OCI-LY7 (cell line): ENCODE data around the gene RBM14. TPM values are rescaled to one million over a fixed set of nuclear protein-coding genes. Genes with fewer than 3 reads are reported as not detected.
A peak's percentile ranks its signal among the peaks of the same experiment; 100 is the strongest.

ENCODE experiments used
- BruUV-seq: library from RNA; stranded (reverse); fragments of 400-500 nt; replicated peaks from 2 replicates; lab custom pipeline; 2021; lab: Mats Ljungman, UMichigan
- CTCF ChIA-PET: fragments of 300-600 bp; sonication (Branson Sonifier 250); formaldehyde crosslinking; loops from one replicate; lab custom pipeline; 2022; ENCODE audit warnings: antibody characterized with exemption; ENCODE audit not compliant: unreplicated experiment; lab: Charles Lee
- POLR2A ChIA-PET: fragments of 300-600 bp; sonication (Branson Sonifier 250); formaldehyde crosslinking; loops from one replicate; lab custom pipeline; 2022; ENCODE audit warnings: antibody characterized with exemption; lab: Charles Lee
- DNase-seq: peaks from one replicate; pipeline ENCODE4 v3.0.0-alpha.2; 2015; ENCODE audit warnings: low spot score
- H2AFZ ChIP-seq: fragments of 200-600 bp; sonication (generic), shearing (Covaris generic); 2 replicates; pipeline ENCODE4 v1.6.1; 2014; ENCODE audit warnings: mild to moderate bottlenecking, antibody characterized with exemption, low read length, moderate library complexity
- H3K27ac ChIP-seq: fragments of 200-600 bp; sonication (generic); 2 replicates; pipeline ENCODE4 v1.5.1; 2014; ENCODE audit warnings: mixed run types, low read depth, mild to moderate bottlenecking, moderate library complexity, low read length, inconsistent platforms; ENCODE audit not compliant: poor library complexity, severe bottlenecking
- H3K36me3 ChIP-seq: fragments of 200-600 bp; sonication (generic); 2 replicates; pipeline ENCODE4 v1.6.1; 2014; ENCODE audit warnings: mild to moderate bottlenecking, antibody characterized with exemption, low read length, moderate library complexity, mixed read lengths; ENCODE audit not compliant: insufficient read depth
- H3K4me1 ChIP-seq: fragments of 200-600 bp; sonication (generic); 2 replicates; pipeline ENCODE4 v1.5.1; 2014; ENCODE audit warnings: mild to moderate bottlenecking, low read length; ENCODE audit not compliant: insufficient read depth, poor library complexity, severe bottlenecking
- H3K4me2 ChIP-seq: fragments of 200-600 bp; sonication (generic); 2 replicates; pipeline ENCODE4 v1.6.1; 2014; ENCODE audit warnings: mild to moderate bottlenecking, low read length
- H3K4me3 ChIP-seq: fragments of 200-600 bp; sonication (generic); 2 replicates; pipeline ENCODE4 v1.5.1; 2014; ENCODE audit warnings: mild to moderate bottlenecking, low read depth, low read length; ENCODE audit not compliant: poor library complexity, severe bottlenecking
- H3K79me2 ChIP-seq: fragments of 200-600 bp; sonication (generic); 2 replicates; pipeline ENCODE4 v1.6.1; 2016; ENCODE audit warnings: low read depth, mild to moderate bottlenecking, low read length, moderate library complexity, mixed read lengths; ENCODE audit not compliant: insufficient read depth
- H3K9me2 ChIP-seq: fragments of 200-600 bp; sonication (generic); 2 replicates; pipeline ENCODE4 v1.6.1; 2016; ENCODE audit warnings: mild to moderate bottlenecking, low read length, mixed read lengths; ENCODE audit not compliant: insufficient read depth
- H3K9me3 ChIP-seq: fragments of 200-600 bp; sonication (generic); 2 replicates; pipeline ENCODE4 v1.6.1; 2014; ENCODE audit warnings: mild to moderate bottlenecking, mixed run types, low read length, mixed read lengths
- H4K20me1 ChIP-seq: fragments of 200-600 bp; sonication (generic); 2 replicates; pipeline ENCODE4 v1.6.1; 2014; ENCODE audit warnings: mild to moderate bottlenecking, antibody characterized with exemption, low read length, moderate library complexity, mixed read lengths; ENCODE audit not compliant: insufficient read depth
- EZH2phosphoT487 ChIP-seq: fragments of 200-600 bp; sonication (generic); IDR thresholded peaks from 2 replicates; pipeline ENCODE4 v1.6.1; 2018; ENCODE audit warnings: low read depth, borderline replicate concordance, mild to moderate bottlenecking, mixed run types, antibody characterized with exemption, low read length, moderate library complexity, mixed read lengths
- intact Hi-C: fragments of 100-400 bp; cut with micrococcal nuclease; formaldehyde crosslinking; loops from one replicate; pipeline ENCODE4 v1.10.0; 2022; ENCODE audit not compliant: unreplicated experiment
- total RNA-seq, 2 experiments: library from RNA; depleted of rRNA in 1 of 2; stranded (reverse); fragments of >200 nt in 1 of 2; shearing (Covaris generic) in 1 of 2; gene quantifications; 2 replicates each; pipeline ENCODE4 v1.2.3, GENCODE V29; 2014 to 2022
- TF ChIP-seq, protein P1 (sequence below): fragments of 200-600 bp; sonication (generic); conservative IDR thresholded peaks from 2 replicates; pipeline ENCODE4 v1.5.1; 2014; ENCODE audit warnings: mild to moderate bottlenecking, antibody characterized with exemption, low read length, moderate library complexity, mixed read lengths

Gene RBM14
- total RNA-seq, 2 experiments from 2014 or later, result 94.6 to 243 TPM

DNA sequence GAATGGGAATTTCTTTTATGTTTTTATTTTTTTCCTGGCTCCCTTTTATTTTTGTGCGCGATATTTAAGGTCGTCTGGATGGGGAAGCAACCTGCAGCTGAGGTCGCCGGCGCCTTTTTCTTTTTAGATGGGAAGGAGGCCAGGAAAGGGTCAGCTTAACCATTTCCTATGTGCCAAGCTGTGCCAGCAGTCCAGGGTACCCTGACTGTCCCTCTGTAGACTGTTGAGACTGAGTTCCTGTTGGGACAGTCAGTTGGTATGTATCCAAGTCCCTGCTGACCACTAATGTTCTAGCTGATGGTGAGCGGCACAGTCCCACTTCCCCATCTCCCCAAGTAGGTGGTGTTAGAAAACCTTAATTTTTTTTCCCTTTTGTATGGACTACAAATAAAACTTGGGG is 10.5 kb downstream of the RBM14 start:
- no peak overlapping the region for H3K27ac ChIP-seq
- peaks cover 8% of the 10 kb centered on the region for H3K4me1 ChIP-seq
- no peak for DNase-seq
- ChIA-PET CTCF (interaction anchor here (1.1 kb wide), 1 partner anchor 9 kb away, joined by 3 read pairs; no protein-coding TSS in a partner anchor), POLR2A (interaction anchor here (1.4 kb wide), 1 partner anchor 11 kb away, joined by 3 read pairs; the partner anchor contains the start of gene RBM14)
- peaks cover 25% of the 10 kb centered on the region for H4K20me1 ChIP-seq
- BruUV-seq, result no TSS peak
- TF ChIP-seq EZH2phosphoT487, result no peak
- TF ChIP-seq, protein P1, sequence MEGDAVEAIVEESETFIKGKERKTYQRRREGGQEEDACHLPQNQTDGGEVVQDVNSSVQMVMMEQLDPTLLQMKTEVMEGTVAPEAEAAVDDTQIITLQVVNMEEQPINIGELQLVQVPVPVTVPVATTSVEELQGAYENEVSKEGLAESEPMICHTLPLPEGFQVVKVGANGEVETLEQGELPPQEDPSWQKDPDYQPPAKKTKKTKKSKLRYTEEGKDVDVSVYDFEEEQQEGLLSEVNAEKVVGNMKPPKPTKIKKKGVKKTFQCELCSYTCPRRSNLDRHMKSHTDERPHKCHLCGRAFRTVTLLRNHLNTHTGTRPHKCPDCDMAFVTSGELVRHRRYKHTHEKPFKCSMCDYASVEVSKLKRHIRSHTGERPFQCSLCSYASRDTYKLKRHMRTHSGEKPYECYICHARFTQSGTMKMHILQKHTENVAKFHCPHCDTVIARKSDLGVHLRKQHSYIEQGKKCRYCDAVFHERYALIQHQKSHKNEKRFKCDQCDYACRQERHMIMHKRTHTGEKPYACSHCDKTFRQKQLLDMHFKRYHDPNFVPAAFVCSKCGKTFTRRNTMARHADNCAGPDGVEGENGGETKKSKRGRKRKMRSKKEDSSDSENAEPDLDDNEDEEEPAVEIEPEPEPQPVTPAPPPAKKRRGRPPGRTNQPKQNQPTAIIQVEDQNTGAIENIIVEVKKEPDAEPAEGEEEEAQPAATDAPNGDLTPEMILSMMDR, result no peak
- H3K4me3 ChIP-seq, result no peak overlapping the region
- no peaks in the 10 kb centered on the region for H3K9me3 ChIP-seq
- no peak overlapping the region for H3K4me2 ChIP-seq
- intact Hi-C loops, result no loop called here
- no peaks in the 10 kb centered on the region for H3K9me2 ChIP-seq
- peaks cover 100% of the 10 kb centered on the region for H3K36me3 ChIP-seq
- peaks cover 99% of the 10 kb centered on the region for H3K79me2 ChIP-seq
- no peak overlapping the region for H2AFZ ChIP-seq

DNA sequence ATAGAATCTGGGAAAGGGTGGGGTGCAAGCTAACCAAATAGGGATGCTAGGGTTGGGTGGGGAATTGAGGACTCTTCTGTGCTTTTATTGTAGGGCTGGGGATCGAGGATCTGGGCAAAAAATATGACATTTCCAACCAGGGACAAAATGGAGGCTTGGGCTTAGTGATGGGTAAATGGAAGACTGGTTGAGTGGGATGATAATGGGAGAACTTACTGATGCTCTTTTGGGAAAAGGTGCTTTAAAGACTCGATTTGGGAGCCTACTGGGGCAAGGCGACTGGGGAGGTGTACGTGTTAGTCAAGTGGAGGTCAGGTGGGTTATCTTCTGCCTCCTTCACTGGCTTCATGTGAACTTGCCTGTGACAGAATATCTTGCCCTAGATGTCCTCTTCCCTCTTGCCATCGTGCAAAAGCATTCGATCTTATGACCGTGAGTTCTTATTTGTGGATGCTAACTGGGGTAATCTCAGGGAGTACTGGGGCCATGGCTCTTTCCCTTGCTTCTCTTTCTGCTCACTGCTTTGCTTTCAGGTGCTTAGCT is 11.7 kb downstream of the RBM14 start:
- Histone ChIP-seq H3K79me2 (peaks cover 99% of the 10 kb centered on the region), H2AFZ (no peak overlapping the region), H3K36me3 (peaks cover 100% of the 10 kb centered on the region), H4K20me1 (peaks cover 17% of the 10 kb centered on the region), H3K4me3 (no peak overlapping the region), H3K9me2 (no peaks in the 10 kb centered on the region), H3K27ac (no peak overlapping the region), H3K9me3 (no peaks in the 10 kb centered on the region), H3K4me1 (no peaks in the 10 kb centered on the region), H3K4me2 (no peak overlapping the region)
- DNase-seq, result no peak
- BruUV-seq, result TSS peak; percentile 2
- ChIA-PET POLR2A (interaction anchor here (0.6 to 1.6 kb wide), 3 partner anchors 9 to 26 kb away, joined by 3 to 7 read pairs (median 3); partner anchors contain the start of gene RBM14), CTCF (interaction anchor here (1.1 kb wide), 1 partner anchor 8 kb away, joined by 3 read pairs; no protein-coding TSS in a partner anchor)
- intact Hi-C loops, result no loop called here
- TF ChIP-seq EZH2phosphoT487, result no peak
- TF ChIP-seq, protein P1, result no peak

DNA sequence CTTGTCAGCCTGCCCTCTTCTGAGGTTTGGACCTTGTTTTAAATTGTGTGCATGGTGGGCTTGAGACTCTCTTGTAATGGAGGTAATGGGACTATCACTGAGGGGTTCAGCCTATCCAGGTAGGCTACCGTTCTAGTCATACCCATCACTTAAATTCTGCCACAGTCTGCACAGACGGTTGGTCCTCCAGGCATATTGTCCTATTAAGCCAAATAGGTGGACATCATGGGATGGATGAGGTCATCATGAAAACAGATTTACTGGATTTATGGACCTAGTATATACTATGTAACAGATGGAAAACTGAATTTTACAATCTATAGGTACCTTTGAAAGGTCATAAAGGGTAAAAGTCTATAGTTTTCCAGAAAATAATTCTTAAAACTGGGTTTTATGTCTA is 12.9 kb downstream of the RBM14 start:
- no peak overlapping the region for H3K27ac ChIP-seq
- no peaks in the 10 kb centered on the region for H3K4me1 ChIP-seq
- peaks cover 100% of the 10 kb centered on the region for H3K36me3 ChIP-seq
- no peak overlapping the region for H2AFZ ChIP-seq
- TF ChIP-seq EZH2phosphoT487, result no peak
- TF ChIP-seq, protein P1, result no peak
- no peaks in the 10 kb centered on the region for H3K9me2 ChIP-seq
- intact Hi-C loops, result no loop called here
- H3K9me3 ChIP-seq, result no peaks in the 10 kb centered on the region
- peaks cover 99% of the 10 kb centered on the region for H3K79me2 ChIP-seq
- no peak overlapping the region for H3K4me2 ChIP-seq
- DNase-seq, result no peak
- H4K20me1 ChIP-seq, result 0 out of 2 replicates have a peak, but pooled peaks cover 8% of the 10 kb centered on the region
- no peak overlapping the region for H3K4me3 ChIP-seq
- ChIA-PET POLR2A (interaction anchor here (0.5 to 1.6 kb wide), 4 partner anchors 8 to 496 kb away, joined by 3 to 7 read pairs (median 4); no protein-coding TSS in a partner anchor), CTCF (no interaction called here)
- no TSS peak for BruUV-seq
